PC-3 (cell line): ENCODE results near the gene CDSN. TPM values are rescaled to one million over a fixed set of nuclear protein-coding genes. Genes with fewer than 3 reads are reported as not detected.

Source experiments
- ATAC-seq: fragments of 200-7000 bp; cut with Tn5 transposase; 2 replicates; pipeline ENCODE4 v1.9.1; 2020; ENCODE audit warnings: mild to moderate bottlenecking, moderate library complexity
- BruUV-seq: library from RNA; stranded (reverse); fragments of 400-500 nt; replicated peaks from 2 replicates; lab custom pipeline; 2021; lab: Mats Ljungman, UMichigan
- CTCF ChIA-PET: fragments of 300-600 bp; sonication (Branson Sonifier 250); formaldehyde crosslinking; loops from one replicate; lab custom pipeline; 2022; ENCODE audit warnings: antibody characterized with exemption; lab: Charles Lee
- POLR2A ChIA-PET: fragments of 300-600 bp; sonication (Branson Sonifier 250); formaldehyde crosslinking; loops from one replicate; lab custom pipeline; 2022; ENCODE audit warnings: antibody characterized with exemption; ENCODE audit not compliant: unreplicated experiment; lab: Charles Lee
- DNase-seq: peaks from one replicate; pipeline ENCODE4 v3.0.0-alpha.2; 2015
- H2AFZ ChIP-seq: fragments of 300-600 bp; sonication (generic); 2 replicates; pipeline ENCODE4 v1.6.0; 2016; ENCODE audit warnings: antibody characterized with exemption, low read length
- H3F3A ChIP-seq: fragments of 300-600 bp; sonication (generic); one replicate; pipeline ENCODE4 v1.6.0; 2017; ENCODE audit warnings: antibody characterized with exemption, low read length, control low read depth, mild to moderate bottlenecking; ENCODE audit not compliant: unreplicated experiment
- H3K27ac ChIP-seq: fragments of 300-600 bp; sonication (generic); 2 replicates; pipeline ENCODE4 v1.5.1; 2016; ENCODE audit warnings: mild to moderate bottlenecking, low read length
- H3K27me3 ChIP-seq: fragments of 300-600 bp; sonication (generic); 2 replicates; pipeline ENCODE4 v1.6.1; 2016; ENCODE audit warnings: low read length, mixed read lengths
- H3K36me3 ChIP-seq: fragments of 300-600 bp; sonication (generic); 2 replicates; pipeline ENCODE4 v1.6.1; 2016; ENCODE audit warnings: low read depth, mixed run types, low read length, mixed read lengths
- H3K4me1 ChIP-seq: fragments of 300-600 bp; sonication (generic); 2 replicates; pipeline ENCODE4 v1.5.1; 2016; ENCODE audit warnings: low read length; ENCODE audit not compliant: insufficient read depth
- H3K4me2 ChIP-seq: fragments of 300-600 bp; sonication (generic); 2 replicates; pipeline ENCODE4 v1.6.0; 2016; ENCODE audit warnings: low read length
- H3K4me3 ChIP-seq: fragments of 300-600 bp; sonication (generic); 2 replicates; pipeline ENCODE4 v1.5.1; 2016; ENCODE audit warnings: mild to moderate bottlenecking, low read length, mixed read lengths
- H3K79me2 ChIP-seq: fragments of 300-600 bp; sonication (generic); 2 replicates; pipeline ENCODE4 v1.6.1; 2017; ENCODE audit warnings: low read length, mixed read lengths
- H3K9ac ChIP-seq: fragments of 300-600 bp; sonication (generic); 2 replicates; pipeline ENCODE4 v1.6.0; 2016; ENCODE audit warnings: mild to moderate bottlenecking, low read length
- H3K9me2 ChIP-seq: fragments of 300-600 bp; sonication (generic); replicated peaks from 2 replicates; pipeline ENCODE4 v1.6.1; 2016; ENCODE audit warnings: mixed run types, low read length, mixed read lengths
- H3K9me3 ChIP-seq: fragments of 300-600 bp; sonication (generic); 2 replicates; pipeline ENCODE4 v1.6.1; 2016; ENCODE audit warnings: low read length, mixed read lengths
- H4K20me1 ChIP-seq: fragments of 300-600 bp; sonication (generic); 2 replicates; pipeline ENCODE4 v1.6.1; 2016; ENCODE audit warnings: low read length, mixed read lengths
- CTCF ChIP-seq: fragments of 300-600 bp; sonication (generic); conservative IDR thresholded peaks from 2 replicates; pipeline ENCODE4 v1.5.1; 2017; ENCODE audit warnings: antibody characterized with exemption, low read depth, mild to moderate bottlenecking, low read length
- EZH2 ChIP-seq: fragments of 300-600 bp; sonication (generic); IDR thresholded peaks from one replicate; pipeline ENCODE4 v1.6.1; 2017; ENCODE audit warnings: antibody characterized with exemption, mild to moderate bottlenecking, low read length; ENCODE audit not compliant: unreplicated experiment
- EZH2phosphoT487 ChIP-seq: fragments of 300-600 bp; sonication (generic); IDR thresholded peaks from 2 replicates; pipeline ENCODE4 v1.6.1; 2018; ENCODE audit warnings: mild to moderate bottlenecking, antibody characterized with exemption, low read length, borderline replicate concordance
- intact Hi-C: fragments of 100-400 bp; cut with micrococcal nuclease; formaldehyde crosslinking; loops from 2 replicates; pipeline ENCODE4 v1.9.0; 2023
- total RNA-seq: library from RNA; depleted of rRNA; stranded (reverse); fragments of >200 nt; gene quantifications from 2 replicates; pipeline ENCODE4 v1.2.3, GENCODE V29; 2014

CDSN gene
- total RNA-seq, 1 experiment from 2014 or later = 0.55 TPM

GRCh38 chr6:31126396-31127175, 6.3 kb upstream of the CDSN start:
- ATAC-seq (no peak), DNase-seq (no peak)
- H3K4me3 ChIP-seq = no peak overlapping the region
- H3K27ac ChIP-seq = no peak overlapping the region
- intact Hi-C loops = no loop called here
- H3K79me2 ChIP-seq = no peaks in the 10 kb centered on the region
- H3K9ac ChIP-seq = no peak overlapping the region
- BruUV-seq = no TSS peak
- no peak overlapping the region for H2AFZ ChIP-seq
- H3F3A ChIP-seq = no peaks in the 10 kb centered on the region
- ChIA-PET CTCF (interaction anchor here (2.3 kb wide), 1 partner anchor 39 kb away, joined by 8 read pairs; no protein-coding TSS in a partner anchor), POLR2A (no interaction called here)
- H3K27me3 ChIP-seq = no peaks in the 10 kb centered on the region
- H3K4me1 ChIP-seq = peaks cover 34% of the 10 kb centered on the region
- no peaks in the 10 kb centered on the region for H4K20me1 ChIP-seq
- no peak for TF ChIP-seq CTCF
- no peak for TF ChIP-seq EZH2phosphoT487
- no peak for TF ChIP-seq EZH2
- no peaks in the 10 kb centered on the region for H3K36me3 ChIP-seq
- no peaks in the 10 kb centered on the region for H3K9me2 ChIP-seq
- no peak overlapping the region for H3K4me2 ChIP-seq
- no peaks in the 10 kb centered on the region for H3K9me3 ChIP-seq

- Histone ChIP-seq H3K27me3 (no peaks in the 10 kb centered on the region), H2AFZ (no peak overlapping the region), H3K79me2 (no peaks in the 10 kb centered on the region), H3K4me3 (no peak overlapping the region), H3F3A (no peaks in the 10 kb centered on the region), H3K9me3 (no peaks in the 10 kb centered on the region), H3K9ac (no peak overlapping the region), H3K36me3 (no peaks in the 10 kb centered on the region), H4K20me1 (no peaks in the 10 kb centered on the region), H3K9me2 (no peaks in the 10 kb centered on the region), H3K4me1 (peaks cover 34% of the 10 kb centered on the region), H3K4me2 (peak overlapping the region; percentile 39; the same call in 1 of the 2 replicates), H3K27ac (peak overlapping the region; percentile 61)
- POLR2A ChIA-PET = no interaction called here
- BruUV-seq = no TSS peak
- DNase-seq = peak; percentile 40
- intact Hi-C loops = no loop called here
- CTCF ChIA-PET = interaction anchor here (0.6 to 2.3 kb wide), 3 partner anchors 33 to 218 kb away, joined by 3 to 8 read pairs (median 7); no protein-coding TSS in a partner anchor
- peak; percentile 39 for ATAC-seq
- TF ChIP-seq CTCF (no peak), EZH2phosphoT487 (no peak), EZH2 (no peak)
These were observed 5.5 kb upstream of the CDSN start for GRCh38 chr6:31125586-31126363.
